Stimulated activated CD8-positive, alpha-beta memory T cell treated with anti-CD3 and anti-CD28 coated beads, Interleukin-4, amount 100 ng/mL, for 1 hour (primary cell): ENCODE measurements around the gene TYRP1.

ENCODE experiments used
- DNase-seq, 2 donors: peaks; one replicate each; pipeline ENCODE4 v3.0.0-alpha.2; 2020; ENCODE audit warnings: low read depth in 2 of 2, low spot score in 1 of 2

TYRP1 gene

GRCh38 chr9:12696931-12697622 is 3.9 kb downstream of the TYRP1 start:
- no peak for DNase-seq

GRCh38 chr9:12697719-12698118 is 4.5 kb downstream of the TYRP1 start:
- DNase-seq = no peak

GRCh38 chr9:12698266-12698665 is 5.1 kb downstream of the TYRP1 start:
- DNase-seq = no peak

GRCh38 chr9:12698986-12699385 is 5.8 kb downstream of the TYRP1 start:
- DNase-seq = no peak

GRCh38 chr9:12699529-12699928 is 6.3 kb downstream of the TYRP1 start:
- no peak for DNase-seq

GRCh38 chr9:12701126-12701525 is 7.9 kb downstream of the TYRP1 start:
- DNase-seq = no peak

- DNase-seq = no peak
Observed at GRCh38 chr9:12702160-12702758, 9.1 kb downstream of the TYRP1 start.

- DNase-seq = no peak
Observed at GRCh38 chr9:12703996-12704395, 10.8 kb downstream of the TYRP1 start.

- no peak for DNase-seq
Observed at GRCh38 chr9:12705738-12706391, 12.7 kb downstream of the TYRP1 start.

- no peak for DNase-seq
Observed at GRCh38 chr9:12708562-12709298, 15.5 kb downstream of the TYRP1 start.

GRCh38 chr9:12712532-12712931 is 19.3 kb downstream of the TYRP1 start:
- DNase-seq = no peak

- DNase-seq = no peak
Observed at GRCh38 chr9:12715268-12715667, 22.1 kb downstream of the TYRP1 start.

GRCh38 chr9:12716823-12717600 is 23.8 kb downstream of the TYRP1 start:
- DNase-seq = no peak

GRCh38 chr9:12717907-12718306 is 24.7 kb downstream of the TYRP1 start:
- DNase-seq = no peak

- no peak for DNase-seq
Observed at GRCh38 chr9:12718482-12719026, 25.4 kb downstream of the TYRP1 start.

GRCh38 chr9:12719431-12719830 is 26.2 kb downstream of the TYRP1 start:
- DNase-seq = no peak

GRCh38 chr9:12720551-12720950 is 27.4 kb downstream of the TYRP1 start:
- no peak for DNase-seq

GRCh38 chr9:12722131-12722530 is 28.9 kb downstream of the TYRP1 start:
- DNase-seq = no peak

- DNase-seq = no peak
Observed at GRCh38 chr9:12723409-12724028, 30.3 kb downstream of the TYRP1 start.

GRCh38 chr9:12726795-12727194 is 33.6 kb downstream of the TYRP1 start:
- DNase-seq = no peak
